ENCODE measurements around the gene LANCL2.
"Not testable (repeated sequence)": the region's sequence is repeated elsewhere in the genome, so short reads cannot be mapped to it uniquely, and the experiment has no call there.

The LANCL2 gene

DNA sequence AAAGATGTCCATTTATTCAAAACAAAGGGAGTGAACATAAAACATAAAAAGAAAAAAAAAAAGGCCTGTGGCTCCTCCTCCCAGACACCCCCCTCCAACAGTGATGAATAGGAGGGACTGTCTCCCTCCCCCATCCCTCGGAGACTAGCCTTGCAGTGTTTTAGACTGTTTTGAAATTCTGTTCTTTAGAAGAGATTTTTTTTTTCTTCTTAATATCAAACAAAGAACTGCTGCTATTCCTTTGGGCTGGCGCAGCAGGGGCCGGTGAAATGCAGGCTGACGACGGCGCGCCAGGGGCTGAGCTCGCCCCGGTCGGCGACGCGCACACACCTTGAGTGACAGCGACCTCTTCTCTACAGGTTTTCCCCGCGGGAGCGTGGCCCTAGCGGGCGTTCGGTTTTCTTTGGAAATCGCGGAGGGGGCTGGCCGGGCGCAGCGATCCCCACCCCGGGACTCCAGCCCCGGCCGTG lies at the start of gene LANCL2:
Gene LANCL2 (plus strand): TSS at position 133 of the 470 bp plus-strand sequence. CDS start 689 bp downstream, outside the sequence.
- ATAC-seq (peak; percentile 16), DNase-seq (peak; percentile 59)

DNA sequence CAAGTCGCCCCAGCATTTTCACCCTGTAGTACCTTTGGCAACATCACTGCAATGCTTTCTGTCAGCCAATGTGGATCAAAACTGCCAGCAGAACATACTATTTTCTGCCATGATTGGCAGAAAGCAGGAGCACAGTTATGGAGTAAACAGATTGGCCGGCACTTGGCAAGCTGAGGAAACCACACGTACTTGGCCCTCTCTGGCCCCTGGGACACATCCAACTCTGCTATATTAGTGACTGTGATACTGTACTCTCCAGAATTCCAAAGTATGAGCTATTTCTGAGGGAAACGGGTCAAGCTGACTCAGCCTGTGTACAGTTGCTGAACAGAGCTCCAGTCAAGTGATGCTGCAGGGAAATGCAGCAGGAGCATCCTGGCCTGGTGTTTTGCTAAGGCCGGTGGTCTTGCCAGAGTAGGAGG lies 39.8 kb upstream of the LANCL2 start:
- ATAC-seq (no peak), DNase-seq (no peak)

- DNase-seq (no peak), ATAC-seq (no peak)
Measured at GRCh38 chr7:55326081-55326835, 38.9 kb upstream of the LANCL2 start.

DNA sequence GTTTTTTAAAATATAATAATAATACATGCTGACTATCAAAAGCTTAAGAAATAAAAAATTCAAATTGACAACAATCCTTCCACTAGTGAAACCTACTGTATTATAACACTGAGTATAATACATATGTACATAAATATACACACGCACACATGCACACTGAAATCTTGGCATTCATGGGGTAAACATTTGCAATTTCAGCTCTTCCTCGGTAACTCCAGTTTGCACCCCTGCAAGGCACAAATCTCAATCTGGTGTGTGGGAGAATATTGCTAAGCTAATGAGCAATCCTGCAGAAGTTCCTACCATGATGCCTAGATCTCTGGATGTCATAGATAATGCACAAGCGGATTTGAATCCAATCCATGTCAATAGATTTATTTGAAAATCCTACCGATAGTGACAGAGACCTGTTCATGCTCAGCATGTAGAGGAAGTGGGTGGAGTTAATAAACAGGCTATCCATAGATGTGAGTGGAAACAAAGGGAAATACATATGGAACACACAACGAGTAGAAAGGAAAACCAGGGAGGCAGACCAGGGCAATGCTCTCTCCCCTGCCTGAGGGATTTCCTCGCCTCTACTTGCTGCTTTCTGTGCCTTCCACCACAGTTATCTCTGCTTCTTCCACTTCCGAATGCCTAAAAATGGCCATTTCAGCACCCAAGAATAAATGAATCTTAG lies 38.1 kb upstream of the LANCL2 start:
- DNase-seq (no peak), ATAC-seq (no peak)

DNA sequence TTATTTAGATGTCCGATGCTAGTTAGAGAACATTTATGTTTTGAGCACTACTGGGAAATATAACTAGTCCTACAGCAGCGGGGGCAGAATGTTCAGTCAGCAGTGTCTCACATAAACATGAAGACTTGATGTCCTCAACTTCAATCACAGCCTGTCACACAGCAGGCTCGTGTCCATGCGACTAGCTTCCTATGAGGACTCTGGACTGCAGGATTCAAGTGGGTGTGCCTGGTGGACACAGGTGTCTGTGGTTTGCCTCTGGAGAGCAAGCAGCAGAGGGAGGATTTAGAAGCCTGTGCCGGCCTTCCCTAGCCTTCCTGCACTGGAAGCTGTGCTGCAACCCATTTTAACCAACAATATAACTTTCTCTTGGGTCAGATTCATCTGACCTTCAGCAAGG lies 30.0 kb upstream of the LANCL2 start:
- DNase-seq = no peak
- no peak for ATAC-seq

DNA sequence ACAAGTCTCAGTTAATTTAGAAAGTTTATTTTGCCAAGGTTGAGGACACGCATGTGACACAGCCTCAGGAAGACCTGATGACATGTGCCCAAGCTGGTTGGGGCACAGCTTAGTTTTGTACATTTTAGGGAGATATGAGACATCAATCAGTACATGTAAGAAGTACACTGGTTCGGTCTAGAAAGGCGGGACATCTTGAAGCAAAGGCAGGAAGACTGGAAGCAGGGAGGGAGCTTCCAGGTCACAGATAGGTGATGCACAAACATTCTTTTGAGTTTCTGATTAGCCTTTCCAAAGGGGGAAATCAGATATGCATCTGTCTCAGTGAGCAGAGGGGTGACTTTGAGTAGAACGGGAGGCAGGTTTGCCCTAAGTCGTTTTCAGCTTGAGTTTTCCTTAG lies 29.4 kb upstream of the LANCL2 start:
- DNase-seq (no peak), ATAC-seq (no peak)

GRCh38 chr7:55336540-55336939 lies 28.6 kb upstream of the LANCL2 start:
- no peak for ATAC-seq
- no peak for DNase-seq

DNA sequence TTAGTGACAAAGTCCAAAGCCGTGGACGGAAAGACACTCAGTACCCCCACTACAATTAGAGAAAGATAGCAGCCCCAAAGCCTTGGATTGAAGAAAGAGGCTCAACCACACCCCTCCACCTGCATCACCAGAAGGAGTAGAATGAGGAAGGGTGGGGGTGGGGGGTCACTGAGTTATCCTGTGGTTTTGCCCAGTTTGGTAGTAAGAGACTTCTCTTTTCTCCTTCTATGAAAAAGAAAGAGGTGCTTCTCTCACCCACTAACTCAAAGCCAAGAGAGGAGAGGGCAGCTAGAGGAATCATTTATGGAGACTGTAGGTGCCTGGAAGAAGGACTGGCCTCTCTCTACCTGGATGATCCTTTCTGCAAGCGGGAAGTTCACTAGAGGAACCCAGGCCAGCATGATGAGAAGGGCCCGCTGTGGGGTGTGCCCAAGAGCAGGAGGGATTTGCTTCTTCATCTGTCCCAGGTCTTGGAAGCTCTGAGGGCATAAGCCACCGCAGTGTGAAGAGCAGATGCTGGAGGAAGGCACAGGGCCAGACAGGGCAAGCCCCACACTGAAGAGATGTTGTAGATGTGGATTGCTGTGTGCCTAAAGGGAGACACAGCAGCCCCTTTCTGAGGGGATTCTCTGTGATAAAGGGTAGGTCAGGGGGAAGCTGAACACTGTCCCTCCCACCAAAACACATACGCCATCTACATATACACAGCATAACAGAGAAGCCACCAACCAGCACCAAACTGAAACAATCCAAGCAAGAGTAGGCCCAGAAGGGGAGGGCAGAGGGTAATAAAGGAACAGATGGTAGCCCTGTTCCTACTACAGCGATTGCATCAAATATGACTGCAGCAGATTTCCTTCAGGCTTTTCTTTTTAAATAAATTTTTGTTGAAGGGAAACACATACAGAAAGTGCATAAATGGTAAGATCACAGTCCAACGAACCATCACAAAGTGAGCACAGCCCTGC lies 25.8 kb upstream of the LANCL2 start:
- ATAC-seq (no peak), DNase-seq (no peak)

DNA sequence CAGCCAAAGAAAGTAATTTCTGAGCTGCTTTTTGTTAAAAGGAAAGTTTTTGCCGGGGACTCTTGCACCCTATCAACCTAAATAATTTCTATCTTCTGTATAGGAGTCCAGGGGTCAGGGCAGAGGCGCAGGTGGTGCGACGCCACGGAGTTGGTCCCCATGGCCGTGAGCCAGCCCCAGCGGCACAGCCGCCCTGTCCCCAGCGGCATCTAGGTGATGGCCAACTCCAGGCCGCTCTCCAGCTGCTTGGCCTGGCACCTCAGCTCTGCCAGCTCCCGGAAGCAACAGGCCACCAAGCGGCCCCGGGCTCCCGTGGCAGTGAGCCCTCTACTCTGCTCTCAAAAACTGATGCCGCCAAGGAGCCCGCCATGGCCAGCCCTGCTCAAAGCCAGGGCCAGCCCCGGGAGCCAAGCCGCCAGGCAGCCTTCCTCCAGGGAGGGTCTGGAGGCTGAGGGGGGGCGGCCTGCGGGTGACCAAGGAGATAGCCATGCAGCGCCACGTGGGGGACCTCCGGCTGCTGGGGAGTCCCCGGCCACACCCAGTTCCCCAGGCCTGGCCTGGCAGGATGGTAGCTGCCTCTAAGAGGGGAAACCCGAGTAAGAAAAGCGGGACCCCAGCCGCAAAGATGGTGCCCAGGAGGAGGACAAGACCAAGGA lies 22.8 kb upstream of the LANCL2 start:
- ATAC-seq (no peak), DNase-seq (no peak)

DNA sequence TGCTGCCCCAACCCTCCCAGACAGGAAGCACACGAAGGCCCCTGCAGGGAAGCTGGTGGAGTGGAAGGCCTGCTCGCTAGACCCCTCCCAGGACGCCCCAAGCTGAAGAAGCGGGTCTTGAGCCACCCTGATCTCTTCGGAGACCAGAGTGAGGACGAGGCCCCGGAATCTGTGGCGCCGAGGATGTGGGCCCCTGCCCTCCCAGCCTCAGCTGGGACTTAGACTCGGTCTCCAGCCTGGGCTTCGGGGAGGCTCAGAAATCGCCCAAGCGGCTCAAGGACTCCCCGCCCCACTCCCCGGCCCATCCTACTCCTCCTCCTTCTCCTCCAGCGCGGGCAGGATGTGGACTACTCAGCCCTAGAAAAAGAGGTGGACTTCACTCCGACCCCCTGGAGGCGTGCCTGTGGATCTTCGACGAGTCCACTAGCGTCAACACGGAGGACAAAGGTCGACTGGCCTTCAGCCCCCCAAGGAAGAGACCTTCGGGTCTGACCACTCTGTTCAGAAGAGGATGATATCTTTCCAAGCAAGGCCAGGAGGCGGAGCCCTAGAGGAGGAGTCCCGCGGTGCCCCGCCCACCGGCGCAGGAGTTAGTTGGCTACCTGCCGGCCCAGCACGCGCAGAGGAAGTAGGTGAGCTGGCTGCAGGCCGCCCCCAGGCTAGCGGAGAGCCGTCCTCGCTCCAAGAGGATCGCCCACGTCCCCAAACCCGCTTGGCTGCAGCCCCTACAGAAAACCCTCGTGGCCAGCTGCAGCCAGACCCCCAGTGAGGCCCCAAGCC lies 21.9 kb upstream of the LANCL2 start:
- no peak for DNase-seq
- no peak for ATAC-seq

GRCh38 chr7:55343860-55344606 lies 21.1 kb upstream of the LANCL2 start:
- DNase-seq = no peak
- ATAC-seq = peak; percentile 23

GRCh38 chr7:55344840-55345239 lies 20.3 kb upstream of the LANCL2 start:
- DNase-seq (no peak), ATAC-seq (no peak)

DNA sequence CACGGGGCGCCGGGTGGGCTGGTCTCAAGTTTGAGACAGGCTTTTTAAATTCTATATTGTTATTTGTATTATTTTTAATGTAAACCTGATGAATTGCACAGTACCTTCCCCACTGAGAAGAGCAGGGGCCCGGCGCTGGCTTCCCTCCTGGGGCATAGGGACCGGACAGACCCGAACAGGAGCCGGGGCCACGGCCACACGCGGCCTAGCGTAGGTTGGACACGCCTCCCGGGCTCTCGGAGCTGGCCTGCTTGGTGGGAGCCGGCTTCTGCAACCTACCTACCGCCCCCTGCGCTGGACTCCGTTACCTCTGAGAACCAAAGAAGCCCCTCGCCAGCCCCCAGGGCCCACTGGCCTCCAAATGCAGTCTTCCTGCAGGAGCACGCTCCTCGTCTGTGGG lies 19.8 kb upstream of the LANCL2 start:
- DNase-seq (no peak), ATAC-seq (no peak)

GRCh38 chr7:55348502-55348901 lies 16.6 kb upstream of the LANCL2 start:
- ATAC-seq = no peak
- DNase-seq = no peak

DNA sequence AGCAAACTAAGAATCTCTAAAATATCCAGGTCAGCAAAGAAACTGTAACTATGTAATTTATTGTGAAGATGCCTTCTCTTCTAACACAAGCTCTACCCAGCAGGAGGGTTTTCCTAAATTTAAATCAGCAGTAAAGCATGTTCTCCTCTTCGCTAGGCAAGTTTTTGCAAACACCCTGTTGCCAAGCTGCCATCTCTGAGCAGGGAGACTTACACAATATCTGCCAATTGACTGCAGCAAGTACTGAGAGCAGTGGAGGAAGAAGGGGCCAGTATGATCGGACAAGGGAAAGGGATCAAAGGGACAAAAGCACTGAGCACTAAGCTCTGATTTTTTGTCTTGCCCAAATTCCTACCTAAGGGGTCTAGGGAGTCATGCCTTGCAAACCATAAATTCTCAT lies 16.0 kb upstream of the LANCL2 start:
- DNase-seq = no peak
- no peak for ATAC-seq

GRCh38 chr7:55350281-55350680 lies 14.9 kb upstream of the LANCL2 start:
- no peak for ATAC-seq
- no peak for DNase-seq

- ATAC-seq = no peak
- no peak for DNase-seq
Measured at GRCh38 chr7:55351263-55351662, 13.9 kb upstream of the LANCL2 start.

- DNase-seq, ATAC-seq: not testable (repeated sequence)
Measured at GRCh38 chr7:55352947-55353273, 12.2 kb upstream of the LANCL2 start.

- DNase-seq = no peak
- ATAC-seq = no peak
Measured at GRCh38 chr7:55360486-55360885, 4.7 kb upstream of the LANCL2 start.

- ATAC-seq = no peak
- no peak for DNase-seq
Measured at GRCh38 chr7:55361560-55361959, 3.6 kb upstream of the LANCL2 start.

DNA sequence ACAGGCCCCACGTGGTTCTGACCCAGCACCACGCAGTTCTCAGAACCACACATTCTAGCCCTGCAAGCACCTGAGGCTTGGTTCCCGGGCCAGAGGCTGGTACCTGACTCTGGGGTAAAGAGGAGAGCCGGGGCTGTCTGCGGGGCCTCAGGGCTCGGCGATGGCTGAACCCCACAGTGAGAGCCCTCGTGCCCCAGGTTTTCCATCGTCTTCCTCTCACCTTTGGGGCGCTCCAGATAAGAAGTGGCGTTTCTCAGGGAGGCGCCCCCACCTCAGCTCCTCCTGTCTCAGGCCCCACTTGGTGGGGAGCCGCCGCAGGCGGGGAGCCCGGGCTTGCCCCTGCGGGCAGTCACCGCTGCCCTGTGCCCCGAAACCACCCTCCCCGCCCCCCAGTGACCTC lies 2.2 kb upstream of the LANCL2 start:
- DNase-seq (no peak), ATAC-seq (no peak)
